Measurements from ENCODE around the gene DDX25.

- no peak for TF ChIP-seq CTCF (IDR thresholded peaks at IDR 0.05; ENCODE audit: insufficient read depth, low read length, poor library complexity, severe bottlenecking)
- TF ChIP-seq EZH2phosphoT487 (conservative IDR thresholded peaks at IDR 0.05; ENCODE audit: low read length) = no peak
Observed at GRCh38 chr11:125946712-125947418, 42.6 kb downstream of the DDX25 start.

All from SU-DHL-6 (cell line).